Stimulated activated CD8-positive, alpha-beta memory T cell treated with anti-CD3 and anti-CD28 coated beads, Interleukin-12 subunit alpha, Interleukin-12 subunit beta, amount 100 ng/mL, for 1 hour (primary cell): ENCODE measurements around the gene ZNF587B.
"Not testable (repeated sequence)": the region's sequence is repeated elsewhere in the genome, so short reads cannot be mapped to it uniquely, and the experiment has no call there.

Experiments used
- DNase-seq: peaks from one replicate; pipeline ENCODE4 v3.0.0-alpha.2; 2020; ENCODE audit warnings: low read depth

The ZNF587B gene

GRCh38 chr19:57872450-57872849 is 42.4 kb downstream of the ZNF587B start:
- no peak for DNase-seq

GRCh38 chr19:57873883-57874799 is 44.0 kb downstream of the ZNF587B start:
- DNase-seq: not testable (repeated sequence)

- DNase-seq: no peak
Measured at GRCh38 chr19:57886046-57886445, 55.9 kb downstream of the ZNF587B start.

GRCh38 chr19:57887195-57887941 is 57.3 kb downstream of the ZNF587B start:
- no peak for DNase-seq

GRCh38 chr19:57888107-57888559 is 58.0 kb downstream of the ZNF587B start:
- no peak for DNase-seq

- peak; percentile 71 for DNase-seq
Measured at GRCh38 chr19:57888560-57889231, 58.6 kb downstream of the ZNF587B start, which contains the start of gene ZNF814. ZNF814 (minus strand) TSS chr19:57889037; CDS start chr19:57888802, 235 bp downstream.

- not testable (repeated sequence) for DNase-seq
Measured at GRCh38 chr19:57890706-57891105, 60.6 kb downstream of the ZNF587B start.
